GM12878 (cell line): ENCODE results near the gene TGFBI. TPM values are rescaled to one million over a fixed set of nuclear protein-coding genes. Genes with fewer than 3 reads are reported as not detected.

ENCODE experiments used
- ATAC-seq: fragments of 200-7000 bp; cut with Tn5 transposase; 3 replicates; pipeline ENCODE4 v1.9.1; 2020; ENCODE audit warnings: mild to moderate bottlenecking, moderate library complexity
- BruUV-seq: library from RNA; stranded (reverse); fragments of 400-500 nt; replicated peaks from 2 replicates; lab custom pipeline; 2021; lab: Mats Ljungman, UMichigan
- CTCF ChIA-PET: fragments of 300-600 bp; sonication (Branson Sonifier 250); formaldehyde crosslinking; extraction: SDS; loops from one replicate; lab custom pipeline; 2021; ENCODE audit warnings: inconsistent platforms; lab: Yijun Ruan, JAX
- POLR2A ChIA-PET: fragments of 350-600 bp; formaldehyde crosslinking; extraction: SDS; loops from one replicate; lab custom pipeline; 2021; ENCODE audit warnings: inconsistent platforms; lab: Charles Lee
- RAD21 ChIA-PET: fragments of 300-600 bp; sonication (Branson Sonifier 250); formaldehyde crosslinking; loops from one replicate; lab custom pipeline; 2023; ENCODE audit warnings: antibody characterized with exemption; ENCODE audit not compliant: unreplicated experiment; lab: Charles Lee
- SMC1A ChIA-PET: fragments of 300-600 bp; sonication (Branson Sonifier 250); formaldehyde crosslinking; loops from one replicate; lab custom pipeline; 2023; ENCODE audit not compliant: unreplicated experiment, uncharacterized antibody; lab: Charles Lee
- DNase-seq: peaks from one replicate; pipeline ENCODE4 v3.0.0-alpha.2; 2011; ENCODE audit warnings: low read depth, low spot score
- FAIRE-seq: peaks from 3 replicates; lab custom pipeline; 2011; peaks lifted over from hg19 to GRCh38; lab: Jason Lieb, UNC
- H2AFZ ChIP-seq: 2 replicates; pipeline ENCODE4 v1.6.0; 2011; ENCODE audit warnings: low read depth, low read length, control low read depth; ENCODE audit not compliant: control insufficient read depth
- H3K27ac ChIP-seq: 2 replicates; pipeline ENCODE4 v1.5.1; 2011; ENCODE audit warnings: control low read depth; ENCODE audit not compliant: control insufficient read depth, insufficient read depth
- H3K27me3 ChIP-seq, 2 experiments: replicated peaks in 1 of 2; 2 replicates each; pipeline versions ENCODE4 v1.6.0 to v1.6.1; 2011; ENCODE audit warnings: low read length in 1 of 2; ENCODE audit not compliant: control insufficient read depth in 2 of 2, insufficient read depth in 2 of 2
- H3K36me3 ChIP-seq, 2 experiments: 2 replicates each; pipeline ENCODE4 v1.5.1; 2011; ENCODE audit warnings: low read length in 1 of 2; ENCODE audit not compliant: control insufficient read depth in 2 of 2, insufficient read depth in 2 of 2
- H3K4me1 ChIP-seq: 2 replicates; pipeline ENCODE4 v1.6.1; 2011; ENCODE audit warnings: mild to moderate bottlenecking, low read length, moderate library complexity, mixed read lengths; ENCODE audit not compliant: control insufficient read depth, insufficient read depth
- H3K4me2 ChIP-seq: 2 replicates; pipeline ENCODE4 v1.6.0; 2011; ENCODE audit warnings: control low read depth; ENCODE audit not compliant: control insufficient read depth, insufficient read depth
- H3K4me3 ChIP-seq: fragments of 200-600 bp; sonication (generic); 2 replicates; pipeline ENCODE4 v1.5.1; 2016
- H3K79me2 ChIP-seq: 2 replicates; pipeline ENCODE4 v1.6.0; 2011; ENCODE audit warnings: low read length; ENCODE audit not compliant: control insufficient read depth, insufficient read depth
- H3K9ac ChIP-seq: 2 replicates; pipeline ENCODE4 v1.8.0; 2011; ENCODE audit warnings: low read length, control low read depth, mixed read lengths; ENCODE audit not compliant: control insufficient read depth, insufficient read depth
- H3K9me3 ChIP-seq: replicated peaks from 3 replicates; pipeline ENCODE4 v1.5.1; 2011; ENCODE audit warnings: mild to moderate bottlenecking, low read length; ENCODE audit not compliant: control insufficient read depth, insufficient read depth
- H4K20me1 ChIP-seq: 2 replicates; pipeline ENCODE4 v1.6.0; 2011; ENCODE audit not compliant: control insufficient read depth, insufficient read depth
- GABPA ChIP-seq: IDR thresholded peaks from 2 replicates; pipeline ENCODE4 v1.6.1; 2014; ENCODE audit warnings: antibody characterized with exemption, low read depth, mild to moderate bottlenecking, inconsistent platforms
- JUND ChIP-seq: IDR thresholded peaks from 2 replicates; pipeline ENCODE4 v1.6.1; 2012; ENCODE audit warnings: low read depth, mild to moderate bottlenecking, low read length, improper control_type of control experiment, moderate library complexity
- ZNF384 ChIP-seq: IDR thresholded peaks from 2 replicates; pipeline ENCODE4 v1.6.1; 2012; ENCODE audit warnings: low read depth, mild to moderate bottlenecking, low read length, improper control_type of control experiment, borderline replicate concordance
- WGBS: methylation state at CpG from one replicate; pipeline ENCODE4 v1.1.6; 2016; ENCODE audit warnings: low lambda C conversion rate; ENCODE audit not compliant: insufficient replicate concordance, insufficient coverage; ENCODE audit errors: missing lambda C conversion rate; 5-methylcytosine and 5-hydroxymethylcytosine counted together
- in situ Hi-C: fragments of 300-500 bp; cut with MboI; formaldehyde crosslinking; loops from 9 replicates; pipeline ENCODE4 v1.14.3; 2018; ENCODE audit warnings: mixed read lengths
- intact Hi-C: fragments of 100-400 bp; cut with micrococcal nuclease; formaldehyde crosslinking; loops from one replicate; pipeline ENCODE4 v1.14.2; 2022; ENCODE audit not compliant: unreplicated experiment
- polyA plus RNA-seq, 11 experiments: library from polyadenylated mRNA; depleted of rRNA in 4 of 11; unstranded in 6 of 11; stranded (reverse) in 5 of 11; fragments of >200 nt; fragmentation: Nextera tagmentation in 4 of 11; fragmentation: Illumina TruSeq in 1 of 11; extraction: Ambion mirVana in 4 of 11; extraction: Trizol in 1 of 11; gene quantifications; 1 replicate in 1 of 11; 2 replicates in 10 of 11; pipeline versions ENCODE4 v1.2.1 to v1.2.3, GENCODE V29; 2011 to 2016; ENCODE audit warnings: inconsistent platforms in 2 of 11, missing spikeins in 2 of 11, low read depth in 1 of 11
- total RNA-seq, 4 experiments: library from RNA; depleted of rRNA in 3 of 4; stranded (reverse); fragments of >200 nt in 3 of 4; fragmentation: Illumina TruSeq in 1 of 4; extraction: Trizol in 1 of 4; gene quantifications; 2 replicates each; pipeline versions ENCODE4 v1.2.1 to v1.2.3, GENCODE V29; 2013 to 2021
- TF ChIP-seq, protein P1 (sequence below): fragments of 450-650 bp; IDR thresholded peaks from 2 replicates; pipeline ENCODE4 v1.6.1; 2016; ENCODE audit warnings: mild to moderate bottlenecking

The TGFBI gene
- total and polyA plus RNA-seq, 10 of the 15 experiments (the other 5 are each of a cell fraction or from before 2014, with no cell fraction given): 0.12 to 1.8 (median 0.19) TPM

DNA sequence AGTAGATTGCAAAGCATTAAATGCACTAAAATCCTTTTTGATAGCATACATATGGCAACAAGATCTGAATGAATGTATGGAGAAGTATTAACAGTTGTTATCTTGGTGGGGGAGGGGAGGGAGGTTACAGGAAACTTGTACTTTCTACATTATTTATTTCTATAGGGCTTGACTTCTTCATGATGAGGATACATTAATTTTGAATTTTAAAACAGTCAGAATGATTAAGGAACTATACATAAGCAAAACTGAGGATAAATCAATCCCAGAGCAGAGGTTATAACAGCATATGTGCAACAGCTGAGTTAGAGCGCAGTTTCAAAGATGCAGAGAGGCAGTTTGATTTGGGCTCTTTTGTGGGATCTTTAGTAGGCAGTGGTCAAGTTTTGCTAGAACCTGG, 80.0 kb downstream of the TGFBI start:
- no TSS peak for BruUV-seq
- Histone ChIP-seq H3K4me3 (no peak overlapping the region), H3K4me2 (no peak overlapping the region), H3K9ac (no peak overlapping the region), H3K36me3 (no peaks in the 10 kb centered on the region), H3K79me2 (no peaks in the 10 kb centered on the region), H4K20me1 (no peaks in the 10 kb centered on the region), H3K27ac (no peak overlapping the region), H3K27me3 (no peaks in the 10 kb centered on the region), H3K9me3 (no peaks in the 10 kb centered on the region), H3K4me1 (no peaks in the 10 kb centered on the region), H2AFZ (no peak overlapping the region)
- ChIA-PET RAD21 (interaction anchor here (0.8 to 2.3 kb wide), 7 partner anchors 8 to 103 kb away, joined by 3 to 13 read pairs (median 3); partner anchors contain the start of gene SMAD5), CTCF (interaction anchor here (1.3 kb wide), 1 partner anchor 34 kb away, joined by 5 read pairs; no protein-coding TSS in a partner anchor), POLR2A (interaction anchor here (1.9 kb wide), 1 partner anchor 23 kb away, joined by 6 read pairs; no protein-coding TSS in a partner anchor), SMC1A (interaction anchor here (0.9 to 4.7 kb wide), 9 partner anchors 8 to 58 kb away, joined by 3 to 22 read pairs (median 6); no protein-coding TSS in a partner anchor)
- TF ChIP-seq GABPA (no peak), JUND (no peak), ZNF384 (no peak)
- TF ChIP-seq, protein P1, sequence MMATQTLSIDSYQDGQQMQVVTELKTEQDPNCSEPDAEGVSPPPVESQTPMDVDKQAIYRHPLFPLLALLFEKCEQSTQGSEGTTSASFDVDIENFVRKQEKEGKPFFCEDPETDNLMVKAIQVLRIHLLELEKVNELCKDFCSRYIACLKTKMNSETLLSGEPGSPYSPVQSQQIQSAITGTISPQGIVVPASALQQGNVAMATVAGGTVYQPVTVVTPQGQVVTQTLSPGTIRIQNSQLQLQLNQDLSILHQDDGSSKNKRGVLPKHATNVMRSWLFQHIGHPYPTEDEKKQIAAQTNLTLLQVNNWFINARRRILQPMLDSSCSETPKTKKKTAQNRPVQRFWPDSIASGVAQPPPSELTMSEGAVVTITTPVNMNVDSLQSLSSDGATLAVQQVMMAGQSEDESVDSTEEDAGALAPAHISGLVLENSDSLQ: no peak
- WGBS: 96% methylated on average over 1 of the region's 1 CpG
- in situ Hi-C loops: no loop called here
- FAIRE-seq (no peak), ATAC-seq (no peak), DNase-seq (no peak)
- intact Hi-C loops: no loop called here
